SK-N-SH treated with all-trans-retinoic acid at 6 μM for 48 hours (cell line): ENCODE measurements around the gene DBF4B.
A peak's percentile ranks its signal among the peaks of the same experiment; 100 is the strongest.
"Not testable (repeated sequence)": the region's sequence is repeated elsewhere in the genome, so short reads cannot be mapped to it uniquely, and the experiment has no call there.

ENCODE experiments used
- ATAC-seq: fragments of 200-7000 bp; cut with Tn5 transposase; 3 replicates; pipeline ENCODE4 v1.9.1; 2020; ENCODE audit warnings: mild to moderate bottlenecking, moderate library complexity
- ARNTL ChIP-seq: fragments of 450-650 bp; formaldehyde crosslinking; IDR thresholded peaks from 2 replicates; pipeline ENCODE4 v1.5.0; 2020; ENCODE audit warnings: low read depth, mild to moderate bottlenecking, moderate library complexity, borderline replicate concordance
- BACH2 ChIP-seq: fragments of 250-450 bp; sonication (Bioruptor Pico); IDR thresholded peaks from 2 replicates; pipeline ENCODE4 v1.9.0; 2021; ENCODE audit warnings: mild to moderate bottlenecking, borderline replicate concordance
- CREB5 ChIP-seq: fragments of 250-450 bp; sonication (Bioruptor Pico); IDR thresholded peaks from 2 replicates; pipeline ENCODE4 v1.5.1; 2020; ENCODE audit warnings: low read depth, mild to moderate bottlenecking, moderate library complexity
- CSDC2 ChIP-seq: fragments of 250-450 bp; sonication (Bioruptor Pico); IDR thresholded peaks from 2 replicates; pipeline ENCODE4 v1.5.0; 2020; ENCODE audit warnings: mild to moderate bottlenecking, moderate library complexity
- CSRNP3 ChIP-seq: fragments of 250-450 bp; sonication (Bioruptor Pico); IDR thresholded peaks from 2 replicates; pipeline ENCODE4 v1.5.1; 2021; ENCODE audit warnings: mild to moderate bottlenecking, moderate library complexity
- GLIS3 ChIP-seq: fragments of 250-450 bp; sonication (Bioruptor Pico); IDR thresholded peaks from 2 replicates; pipeline ENCODE4 v1.5.0; 2020; ENCODE audit warnings: mild to moderate bottlenecking, moderate library complexity
- ISL1 ChIP-seq: fragments of 250-450 bp; sonication (Bioruptor Pico); IDR thresholded peaks from 2 replicates; pipeline ENCODE4 v2.1.2; 2022; ENCODE audit warnings: mild to moderate bottlenecking, moderate library complexity
- OSR1 ChIP-seq: fragments of 250-450 bp; sonication (Bioruptor Pico); IDR thresholded peaks from 2 replicates; pipeline ENCODE4 v1.8.0; 2022; ENCODE audit warnings: moderate library complexity, mild to moderate bottlenecking, inconsistent platforms
- PATZ1 ChIP-seq: fragments of 250-450 bp; sonication (Bioruptor Pico); IDR thresholded peaks from 2 replicates; pipeline ENCODE4 v1.8.0; 2020; ENCODE audit warnings: mild to moderate bottlenecking, moderate library complexity, borderline replicate concordance
- PPARA ChIP-seq: fragments of 250-450 bp; sonication (Bioruptor Pico); IDR thresholded peaks from 2 replicates; pipeline ENCODE4 v1.5.0; 2020; ENCODE audit warnings: mild to moderate bottlenecking, borderline replicate concordance
- RARB ChIP-seq: fragments of 250-450 bp; sonication (Bioruptor Pico); IDR thresholded peaks from 2 replicates; pipeline ENCODE4 v1.8.0; 2021; ENCODE audit warnings: mild to moderate bottlenecking, moderate library complexity
- SNAI2 ChIP-seq: fragments of 250-450 bp; sonication (Bioruptor Pico); IDR thresholded peaks from 2 replicates; pipeline ENCODE4 v1.5.0; 2020; ENCODE audit warnings: mild to moderate bottlenecking, moderate library complexity
- TCF4 ChIP-seq: fragments of 250-450 bp; sonication (Bioruptor Pico); IDR thresholded peaks from 2 replicates; pipeline ENCODE4 v1.8.0; 2021; ENCODE audit warnings: mild to moderate bottlenecking, moderate library complexity, borderline replicate concordance
- TOX ChIP-seq: fragments of 250-450 bp; sonication (Bioruptor Pico); IDR thresholded peaks from 2 replicates; pipeline ENCODE4 v1.8.0; 2021; ENCODE audit warnings: mild to moderate bottlenecking, moderate library complexity, borderline replicate concordance
- ZC3H10 ChIP-seq: fragments of 250-450 bp; sonication (Bioruptor Pico); IDR thresholded peaks from 2 replicates; pipeline ENCODE4 v1.5.1; 2021; ENCODE audit warnings: mild to moderate bottlenecking, moderate library complexity
- ZFP3 ChIP-seq: fragments of 250-450 bp; sonication (Bioruptor Pico); IDR thresholded peaks from 2 replicates; pipeline ENCODE4 v1.5.0; 2020; ENCODE audit warnings: mild to moderate bottlenecking, moderate library complexity
- ZNF565 ChIP-seq: fragments of 450-650 bp; formaldehyde crosslinking; conservative IDR thresholded peaks from 2 replicates; pipeline ENCODE4 v1.5.0; 2020; ENCODE audit warnings: low read depth, mild to moderate bottlenecking, moderate library complexity
- ZNF8 ChIP-seq: fragments of 450-650 bp; formaldehyde crosslinking; IDR thresholded peaks from 2 replicates; pipeline ENCODE4 v1.5.0; 2020; ENCODE audit warnings: mild to moderate bottlenecking, moderate library complexity

Gene DBF4B

GRCh38 chr17:44689477-44690217 lies 18.8 kb upstream of the DBF4B start, which contains the start of gene CCDC43:
CCDC43 (minus strand) TSS chr17:44689776; CDS start chr17:44689753, 23 bp downstream.
- peak; percentile 99 for ATAC-seq
- TF ChIP-seq ZNF565 (CRISPR knock-in tag) (no peak), PPARA (CRISPR knock-in tag) (no peak), CSDC2 (CRISPR knock-in tag) (no peak), OSR1 (CRISPR knock-in tag) (no peak), GLIS3 (CRISPR knock-in tag) (no peak), RARB (no peak), TOX (CRISPR knock-in tag) (no peak), ARNTL (CRISPR knock-in tag) (no peak), SNAI2 (CRISPR knock-in tag) (no peak), ZC3H10 (CRISPR knock-in tag) (no peak), ISL1 (CRISPR knock-in tag) (no peak), TCF4 (CRISPR knock-in tag) (no peak)

GRCh38 chr17:44690746-44691306 lies 17.6 kb upstream of the DBF4B start:
- ATAC-seq, result not testable (repeated sequence)

- no peak for TF ChIP-seq ZFP3 (CRISPR knock-in tag)
- TF ChIP-seq ZNF565 (CRISPR knock-in tag), result no peak
- TF ChIP-seq SNAI2 (CRISPR knock-in tag), result no peak
- TF ChIP-seq RARB, result no peak
- no peak for TF ChIP-seq BACH2 (CRISPR knock-in tag)
- no peak for TF ChIP-seq CREB5 (CRISPR knock-in tag)
- no peak for TF ChIP-seq ISL1 (CRISPR knock-in tag)
- no peak for TF ChIP-seq PATZ1 (CRISPR knock-in tag)
- no peak for TF ChIP-seq CSRNP3 (CRISPR knock-in tag)
- no peak for TF ChIP-seq PPARA (CRISPR knock-in tag)
- ATAC-seq, result no peak
Measured at GRCh38 chr17:44693609-44694008, 14.9 kb upstream of the DBF4B start.

GRCh38 chr17:44700288-44700687 lies 8.2 kb upstream of the DBF4B start:
- ATAC-seq, result not testable (repeated sequence)

GRCh38 chr17:44707755-44708400 lies 587 bp upstream of the DBF4B start:
- ATAC-seq, result no peak
- no peak for TF ChIP-seq OSR1 (CRISPR knock-in tag)

- ATAC-seq, result no peak
- TF ChIP-seq ZNF8 (CRISPR knock-in tag) (peak; percentile 96), TOX (CRISPR knock-in tag) (no peak)
Measured at GRCh38 chr17:44719444-44719843, 11.0 kb downstream of the DBF4B start.
